K562 (cell line): ENCODE results near the gene CYB5R3. TPM values are rescaled to one million over a fixed set of nuclear protein-coding genes. Genes with fewer than 3 reads are reported as not detected.
A peak's percentile ranks its signal among the peaks of the same experiment; 100 is the strongest.

ENCODE experiments used
- ATF1 ChIP-seq, 2 experiments: fragments of 450-650 bp in 1 of 2; IDR thresholded peaks; 2 replicates each; pipeline ENCODE4 v1.6.1; 2016; ENCODE audit warnings: missing compliant biosample characterization in 1 of 2, missing genetic modification characterization in 1 of 2
- BDP1 ChIP-seq: IDR thresholded peaks from 3 replicates; pipeline ENCODE4 v1.6.1; 2011; ENCODE audit not compliant: insufficient read length, insufficient read depth
- CREB3 ChIP-seq: fragments of 450-650 bp; conservative IDR thresholded peaks from 2 replicates; pipeline ENCODE4 v1.6.1; 2016; ENCODE audit warnings: missing genetic modification characterization, low read depth, mild to moderate bottlenecking, missing compliant biosample characterization, moderate library complexity
- CREM ChIP-seq: IDR thresholded peaks from 2 replicates; pipeline ENCODE4 v1.6.1; 2014; ENCODE audit warnings: antibody characterized with exemption, low read depth
- ETV6 ChIP-seq, 3 experiments: fragments of 150-350 bp in 1 of 3; sonication (generic) in 1 of 3; formaldehyde crosslinking in 1 of 3; IDR thresholded peaks; 2 replicates each; pipeline versions ENCODE4 v1.6.1 to v1.8.0; 2014 to 2022; ENCODE audit warnings: borderline replicate concordance in 2 of 3, low read depth in 2 of 3, antibody characterized with exemption in 1 of 3, low read length in 1 of 3, mild to moderate bottlenecking in 1 of 3, missing genetic modification reagents in 1 of 3
- HINFP ChIP-seq: fragments of 450-650 bp; conservative IDR thresholded peaks from 2 replicates; pipeline ENCODE4 v1.6.1; 2016; ENCODE audit warnings: missing genetic modification characterization, low read depth, mild to moderate bottlenecking, control low read depth, missing compliant biosample characterization
- HLTF ChIP-seq: fragments of 450-650 bp; IDR thresholded peaks from 2 replicates; pipeline ENCODE4 v1.6.1; 2016
- MXD1 ChIP-seq: fragments of 250-450 bp; sonication (Bioruptor Pico); IDR thresholded peaks from 2 replicates; pipeline ENCODE4 v1.8.0; 2021; ENCODE audit warnings: borderline replicate concordance, mild to moderate bottlenecking, moderate library complexity; ENCODE audit not compliant: poor library complexity, severe bottlenecking
- NR3C1 ChIP-seq: sonication (generic); formaldehyde crosslinking; IDR thresholded peaks from 2 replicates; pipeline ENCODE4 v1.8.1; 2022; ENCODE audit warnings: missing genetic modification reagents
- POLR2G ChIP-seq: fragments of 200-400 bp; formaldehyde crosslinking; IDR thresholded peaks from 2 replicates; pipeline ENCODE4 v1.6.1; 2017; ENCODE audit warnings: low read depth, mild to moderate bottlenecking, antibody characterized with exemption, low read length, moderate library complexity
- RBFOX2 ChIP-seq: fragments of 200-400 bp; formaldehyde crosslinking; IDR thresholded peaks from 2 replicates; pipeline ENCODE4 v1.6.1; 2017; ENCODE audit warnings: low read depth, mild to moderate bottlenecking, low read length, moderate library complexity
- RBM22 ChIP-seq: fragments of 200-400 bp; formaldehyde crosslinking; IDR thresholded peaks from 2 replicates; pipeline ENCODE4 v1.6.1; 2018; ENCODE audit warnings: low read length, low read depth; ENCODE audit not compliant: poor library complexity, severe bottlenecking
- RBM25 ChIP-seq: fragments of 200-400 bp; formaldehyde crosslinking; IDR thresholded peaks from 2 replicates; pipeline ENCODE4 v1.6.1; 2018; ENCODE audit warnings: low read length, low read depth, moderate library complexity; ENCODE audit not compliant: severe bottlenecking
- TFAP4 ChIP-seq: sonication (generic); formaldehyde crosslinking; IDR thresholded peaks from 2 replicates; pipeline ENCODE4 v1.8.0; 2022; ENCODE audit warnings: missing genetic modification reagents, mild to moderate bottlenecking, moderate library complexity, borderline replicate concordance
- THRA ChIP-seq: fragments of 450-650 bp; IDR thresholded peaks from 2 replicates; pipeline ENCODE4 v1.6.1; 2017; ENCODE audit warnings: mild to moderate bottlenecking, moderate library complexity
- ZBTB12 ChIP-seq: fragments of 250-450 bp; sonication (Bioruptor Pico); IDR thresholded peaks from 2 replicates; pipeline ENCODE4 v1.4.0; 2020
- ZFP36 ChIP-seq: fragments of 150-350 bp; IDR thresholded peaks from 2 replicates; pipeline ENCODE4 v1.6.1; 2018; ENCODE audit warnings: low read length, low read depth; ENCODE audit not compliant: partially characterized antibody
- ZFPM2 ChIP-seq: fragments of 250-450 bp; sonication (Bioruptor Pico); IDR thresholded peaks from 2 replicates; pipeline ENCODE4 v1.5.1; 2022; ENCODE audit warnings: mild to moderate bottlenecking
- ZNF140 ChIP-seq: fragments of 250-450 bp; sonication (Bioruptor Pico); IDR thresholded peaks from 2 replicates; pipeline ENCODE4 v1.8.0; 2021; ENCODE audit warnings: moderate library complexity, mild to moderate bottlenecking, inconsistent platforms
- ZZZ3 ChIP-seq: fragments of 450-650 bp; IDR thresholded peaks from 2 replicates; pipeline ENCODE4 v1.6.1; 2016; ENCODE audit warnings: antibody characterized with exemption, mild to moderate bottlenecking, moderate library complexity
- polyA plus RNA-seq, 8 experiments: library from polyadenylated mRNA; depleted of rRNA in 4 of 8; stranded (reverse) in 5 of 8; unstranded in 3 of 8; fragments of >200 nt; fragmentation: Nextera tagmentation in 2 of 8; fragmentation: Illumina TruSeq in 1 of 8; extraction: Ambion mirVana in 2 of 8; extraction: Trizol in 1 of 8; gene quantifications; 2 replicates each; pipeline versions ENCODE4 v1.2.1 to v1.2.3, GENCODE V29; 2011 to 2014; ENCODE audit warnings: inconsistent platforms in 1 of 8, missing spikeins in 1 of 8
- total RNA-seq, 7 experiments: library from RNA; depleted of rRNA in 6 of 7; stranded (reverse); fragments of >200 nt in 6 of 7; fragmentation: Illumina TruSeq in 2 of 7; extraction: Trizol in 2 of 7; gene quantifications; 2 replicates each; pipeline versions ENCODE4 v1.2.1 to v1.2.3, GENCODE V29; 2011 to 2021; ENCODE audit warnings: low replicate concordance in 1 of 7

The CYB5R3 gene
- total and polyA plus RNA-seq, 9 of the 15 experiments (the other 6 are each of a cell fraction or from before 2014, with no cell fraction given), result 1.4 to 66.8 (median 23.4) TPM

GRCh38 chr22:42649246-42650099 is at the start of gene CYB5R3 (continued):
- peak; percentile 69 for TF ChIP-seq POLR2G
- TF ChIP-seq ZFPM2, result no peak
- TF ChIP-seq BDP1, result no peak
- no peak for TF ChIP-seq THRA
- TF ChIP-seq TFAP4 (CRISPR knock-in tag), result no peak
- peak; percentile 88 for TF ChIP-seq ZFP36
- TF ChIP-seq HINFP, result no peak
- no peak for TF ChIP-seq ZZZ3
- TF ChIP-seq ATF1 (CRISPR knock-in tag; IDR thresholded peaks at IDR 0.05), result 0 out of 2 replicates have a peak, but pooled peaks have one; percentile 41
- no peak for TF ChIP-seq ATF1 (tag; IDR thresholded peaks at IDR 0.05)
- TF ChIP-seq RBM22, result no peak
- no peak for TF ChIP-seq NR3C1 (CRISPR knock-in tag)
- TF ChIP-seq CREB3, result no peak
- TF ChIP-seq RBM25, result peak; percentile 59
- peak; percentile 66; the same call in 1 of the 2 replicates for TF ChIP-seq RBFOX2
- no peak for TF ChIP-seq ETV6 (IDR thresholded peaks at IDR 0.05; ENCODE audit: borderline replicate concordance in 1 of 2, low read depth in 2 of 2, low read length in 1 of 2)
- no peak for TF ChIP-seq ETV6 (CRISPR knock-in tag; IDR thresholded peaks at IDR 0.05; ENCODE audit: borderline replicate concordance)
- no peak for TF ChIP-seq MXD1
- no peak for TF ChIP-seq ZBTB12 (CRISPR knock-in tag)
- TF ChIP-seq HLTF, result no peak
- no peak for TF ChIP-seq ZNF140 (CRISPR knock-in tag)
- TF ChIP-seq CREM, result peak; percentile 92
